SK-N-SH treated with all-trans-retinoic acid at 6 μM for 48 hours (cell line): ENCODE measurements around the gene RPUSD4.

ENCODE experiments used
- ATAC-seq: fragments of 200-7000 bp; cut with Tn5 transposase; 3 replicates; pipeline ENCODE4 v1.9.1; 2020; ENCODE audit warnings: mild to moderate bottlenecking, moderate library complexity
- ARNTL ChIP-seq: fragments of 450-650 bp; formaldehyde crosslinking; IDR thresholded peaks from 2 replicates; pipeline ENCODE4 v1.5.0; 2020; ENCODE audit warnings: low read depth, mild to moderate bottlenecking, moderate library complexity, borderline replicate concordance
- CSDC2 ChIP-seq: fragments of 250-450 bp; sonication (Bioruptor Pico); IDR thresholded peaks from 2 replicates; pipeline ENCODE4 v1.5.0; 2020; ENCODE audit warnings: mild to moderate bottlenecking, moderate library complexity
- ESRRG ChIP-seq: fragments of 250-450 bp; sonication (Bioruptor Pico); IDR thresholded peaks from 2 replicates; pipeline ENCODE4 v1.6.1; 2021; ENCODE audit warnings: mild to moderate bottlenecking
- GLIS3 ChIP-seq: fragments of 250-450 bp; sonication (Bioruptor Pico); IDR thresholded peaks from 2 replicates; pipeline ENCODE4 v1.5.0; 2020; ENCODE audit warnings: mild to moderate bottlenecking, moderate library complexity
- ISL1 ChIP-seq: fragments of 250-450 bp; sonication (Bioruptor Pico); IDR thresholded peaks from 2 replicates; pipeline ENCODE4 v2.1.2; 2022; ENCODE audit warnings: mild to moderate bottlenecking, moderate library complexity
- OSR1 ChIP-seq: fragments of 250-450 bp; sonication (Bioruptor Pico); IDR thresholded peaks from 2 replicates; pipeline ENCODE4 v1.8.0; 2022; ENCODE audit warnings: moderate library complexity, mild to moderate bottlenecking, inconsistent platforms
- PPARA ChIP-seq: fragments of 250-450 bp; sonication (Bioruptor Pico); IDR thresholded peaks from 2 replicates; pipeline ENCODE4 v1.5.0; 2020; ENCODE audit warnings: mild to moderate bottlenecking, borderline replicate concordance
- SNAI2 ChIP-seq: fragments of 250-450 bp; sonication (Bioruptor Pico); IDR thresholded peaks from 2 replicates; pipeline ENCODE4 v1.5.0; 2020; ENCODE audit warnings: mild to moderate bottlenecking, moderate library complexity
- TCF4 ChIP-seq: fragments of 250-450 bp; sonication (Bioruptor Pico); IDR thresholded peaks from 2 replicates; pipeline ENCODE4 v1.8.0; 2021; ENCODE audit warnings: mild to moderate bottlenecking, moderate library complexity, borderline replicate concordance
- TSHZ2 ChIP-seq: fragments of 250-450 bp; sonication (Bioruptor Pico); IDR thresholded peaks from 2 replicates; pipeline ENCODE4 v1.5.0; 2020; ENCODE audit warnings: mild to moderate bottlenecking, moderate library complexity
- ZC3H10 ChIP-seq: fragments of 250-450 bp; sonication (Bioruptor Pico); IDR thresholded peaks from 2 replicates; pipeline ENCODE4 v1.5.1; 2021; ENCODE audit warnings: mild to moderate bottlenecking, moderate library complexity
- ZFP3 ChIP-seq: fragments of 250-450 bp; sonication (Bioruptor Pico); IDR thresholded peaks from 2 replicates; pipeline ENCODE4 v1.5.0; 2020; ENCODE audit warnings: mild to moderate bottlenecking, moderate library complexity
- ZNF565 ChIP-seq: fragments of 450-650 bp; formaldehyde crosslinking; conservative IDR thresholded peaks from 2 replicates; pipeline ENCODE4 v1.5.0; 2020; ENCODE audit warnings: low read depth, mild to moderate bottlenecking, moderate library complexity
- ZNF70 ChIP-seq: fragments of 450-650 bp; formaldehyde crosslinking; IDR thresholded peaks from 2 replicates; pipeline ENCODE4 v1.5.0; 2020; ENCODE audit warnings: mild to moderate bottlenecking, moderate library complexity
- ZNF8 ChIP-seq: fragments of 450-650 bp; formaldehyde crosslinking; IDR thresholded peaks from 2 replicates; pipeline ENCODE4 v1.5.0; 2020; ENCODE audit warnings: mild to moderate bottlenecking, moderate library complexity
- TF ChIP-seq, protein P1 (sequence below): fragments of 250-450 bp; sonication (Bioruptor Pico); IDR thresholded peaks from 2 replicates; pipeline ENCODE4 v1.5.1; 2021; ENCODE audit warnings: mild to moderate bottlenecking, moderate library complexity
- TF ChIP-seq, protein P2 (sequence below): fragments of 250-450 bp; sonication (Bioruptor Pico); IDR thresholded peaks from 2 replicates; pipeline ENCODE4 v1.5.1; 2020; ENCODE audit warnings: low read depth, mild to moderate bottlenecking, moderate library complexity
- TF ChIP-seq, protein P3 (sequence below): fragments of 250-450 bp; sonication (Bioruptor Pico); IDR thresholded peaks from 2 replicates; pipeline ENCODE4 v1.8.0; 2020; ENCODE audit warnings: mild to moderate bottlenecking, moderate library complexity, borderline replicate concordance

RPUSD4 gene

DNA sequence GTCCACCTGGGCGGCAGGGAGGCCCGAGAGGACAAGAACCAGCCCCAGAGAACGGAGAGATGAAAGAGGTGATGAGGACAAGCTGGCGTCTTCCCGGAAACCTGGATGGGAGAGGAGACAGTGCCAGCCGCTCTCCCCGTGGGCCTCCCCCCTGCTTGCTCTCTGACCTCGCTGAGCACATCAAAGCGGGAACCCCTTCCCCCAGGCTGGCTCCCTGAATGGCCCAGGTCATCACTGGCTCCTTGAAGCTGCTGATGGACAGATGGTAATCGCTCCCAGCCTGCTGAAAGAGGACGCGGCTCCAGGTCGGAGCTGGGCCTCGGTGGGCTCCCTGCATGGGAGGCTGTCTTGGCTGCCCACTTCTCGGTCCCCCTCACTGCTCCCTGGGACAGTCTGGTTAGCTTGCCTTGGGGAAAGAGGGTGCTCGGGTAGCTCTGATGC, 18.4 kb downstream of the RPUSD4 start:
- TF ChIP-seq ISL1 (CRISPR knock-in tag) = no peak
- TF ChIP-seq, protein P1, sequence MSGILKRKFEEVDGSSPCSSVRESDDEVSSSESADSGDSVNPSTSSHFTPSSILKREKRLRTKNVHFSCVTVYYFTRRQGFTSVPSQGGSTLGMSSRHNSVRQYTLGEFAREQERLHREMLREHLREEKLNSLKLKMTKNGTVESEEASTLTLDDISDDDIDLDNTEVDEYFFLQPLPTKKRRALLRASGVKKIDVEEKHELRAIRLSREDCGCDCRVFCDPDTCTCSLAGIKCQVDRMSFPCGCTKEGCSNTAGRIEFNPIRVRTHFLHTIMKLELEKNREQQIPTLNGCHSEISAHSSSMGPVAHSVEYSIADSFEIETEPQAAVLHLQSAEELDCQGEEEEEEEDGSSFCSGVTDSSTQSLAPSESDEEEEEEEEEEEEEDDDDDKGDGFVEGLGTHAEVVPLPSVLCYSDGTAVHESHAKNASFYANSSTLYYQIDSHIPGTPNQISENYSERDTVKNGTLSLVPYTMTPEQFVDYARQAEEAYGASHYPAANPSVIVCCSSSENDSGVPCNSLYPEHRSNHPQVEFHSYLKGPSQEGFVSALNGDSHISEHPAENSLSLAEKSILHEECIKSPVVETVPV (CRISPR knock-in tag) = no peak
- TF ChIP-seq PPARA (CRISPR knock-in tag) = no peak
- TF ChIP-seq, protein P2, sequence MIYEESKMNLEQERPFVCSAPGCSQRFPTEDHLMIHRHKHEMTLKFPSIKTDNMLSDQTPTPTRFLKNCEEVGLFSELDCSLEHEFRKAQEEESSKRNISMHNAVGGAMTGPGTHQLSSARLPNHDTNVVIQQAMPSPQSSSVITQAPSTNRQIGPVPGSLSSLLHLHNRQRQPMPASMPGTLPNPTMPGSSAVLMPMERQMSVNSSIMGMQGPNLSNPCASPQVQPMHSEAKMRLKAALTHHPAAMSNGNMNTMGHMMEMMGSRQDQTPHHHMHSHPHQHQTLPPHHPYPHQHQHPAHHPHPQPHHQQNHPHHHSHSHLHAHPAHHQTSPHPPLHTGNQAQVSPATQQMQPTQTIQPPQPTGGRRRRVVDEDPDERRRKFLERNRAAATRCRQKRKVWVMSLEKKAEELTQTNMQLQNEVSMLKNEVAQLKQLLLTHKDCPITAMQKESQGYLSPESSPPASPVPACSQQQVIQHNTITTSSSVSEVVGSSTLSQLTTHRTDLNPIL = no peak
- TF ChIP-seq TSHZ2 (CRISPR knock-in tag) = no peak
- TF ChIP-seq SNAI2 = no peak
- TF ChIP-seq, protein P3, sequence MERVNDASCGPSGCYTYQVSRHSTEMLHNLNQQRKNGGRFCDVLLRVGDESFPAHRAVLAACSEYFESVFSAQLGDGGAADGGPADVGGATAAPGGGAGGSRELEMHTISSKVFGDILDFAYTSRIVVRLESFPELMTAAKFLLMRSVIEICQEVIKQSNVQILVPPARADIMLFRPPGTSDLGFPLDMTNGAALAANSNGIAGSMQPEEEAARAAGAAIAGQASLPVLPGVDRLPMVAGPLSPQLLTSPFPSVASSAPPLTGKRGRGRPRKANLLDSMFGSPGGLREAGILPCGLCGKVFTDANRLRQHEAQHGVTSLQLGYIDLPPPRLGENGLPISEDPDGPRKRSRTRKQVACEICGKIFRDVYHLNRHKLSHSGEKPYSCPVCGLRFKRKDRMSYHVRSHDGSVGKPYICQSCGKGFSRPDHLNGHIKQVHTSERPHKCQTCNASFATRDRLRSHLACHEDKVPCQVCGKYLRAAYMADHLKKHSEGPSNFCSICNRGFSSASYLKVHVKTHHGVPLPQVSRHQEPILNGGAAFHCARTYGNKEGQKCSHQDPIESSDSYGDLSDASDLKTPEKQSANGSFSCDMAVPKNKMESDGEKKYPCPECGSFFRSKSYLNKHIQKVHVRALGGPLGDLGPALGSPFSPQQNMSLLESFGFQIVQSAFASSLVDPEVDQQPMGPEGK = no peak
- no peak for TF ChIP-seq CSDC2 (CRISPR knock-in tag)
- TF ChIP-seq TCF4 = no peak
- no peak for TF ChIP-seq ZNF70 (CRISPR knock-in tag)
- TF ChIP-seq ZNF565 = no peak
- TF ChIP-seq, all 23 proteins: peak for 0

GRCh38 chr11:126192361-126192760, 19.1 kb downstream of the RPUSD4 start:
- no peak for ATAC-seq
- TF ChIP-seq ESRRG (CRISPR knock-in tag) = no peak
- TF ChIP-seq ZC3H10 (CRISPR knock-in tag) = no peak
- TF ChIP-seq GLIS3 (CRISPR knock-in tag) = no peak
- no peak for TF ChIP-seq TCF4
- TF ChIP-seq ZFP3 = no peak
- no peak for TF ChIP-seq CSDC2 (CRISPR knock-in tag)
- TF ChIP-seq, protein P2 = no peak
- no peak for TF ChIP-seq ZNF70 (CRISPR knock-in tag)
- TF ChIP-seq TSHZ2 (CRISPR knock-in tag) = no peak
- no peak for TF ChIP-seq ZNF8 (CRISPR knock-in tag)
- TF ChIP-seq OSR1 (CRISPR knock-in tag) = no peak
- TF ChIP-seq, protein P1 (CRISPR knock-in tag) = no peak
- TF ChIP-seq ARNTL = no peak
- TF ChIP-seq, all 23 proteins: peak for 0

More for the DNA sequence above, 18.4 kb downstream of the RPUSD4 start:
- no peak for ATAC-seq
